HG02973 (cell line): ENCODE measurements around the gene DNAJB1.

Experiments used
- ATAC-seq: cut with Tn5 transposase; IDR thresholded peaks from one replicate; pipeline ENCODE4 v1.9.1; 2021; ENCODE audit warnings: moderate library complexity; ENCODE audit not compliant: unreplicated experiment

The DNAJB1 gene

GRCh38 chr19:14497228-14497921, 20.8 kb downstream of the DNAJB1 start:
- ATAC-seq: no peak

- no peak for ATAC-seq
Observed at GRCh38 chr19:14496834-14497227, 21.4 kb downstream of the DNAJB1 start.

- no peak for ATAC-seq
Observed at GRCh38 chr19:14496029-14496833, 22.0 kb downstream of the DNAJB1 start, which contains the start of gene GIPC1. GIPC1 (minus strand) TSS chr19:14496127; CDS start chr19:14482976, 13,151 bp downstream.

GRCh38 chr19:14495672-14496028, 22.5 kb downstream of the DNAJB1 start:
- no peak for ATAC-seq

- no peak for ATAC-seq
Observed at GRCh38 chr19:14494910-14495671, 23.1 kb downstream of the DNAJB1 start.

GRCh38 chr19:14494411-14494810, 23.8 kb downstream of the DNAJB1 start:
- ATAC-seq: no peak

- no peak for ATAC-seq
Observed at GRCh38 chr19:14492756-14493337, 25.4 kb downstream of the DNAJB1 start.

GRCh38 chr19:14487370-14488125, 30.6 kb downstream of the DNAJB1 start:
- ATAC-seq: no peak

- ATAC-seq: no peak
Observed at GRCh38 chr19:14482172-14482941, 35.8 kb downstream of the DNAJB1 start.

GRCh38 chr19:14480700-14481079, 37.5 kb downstream of the DNAJB1 start:
- no peak for ATAC-seq

- ATAC-seq: no peak
Observed at GRCh38 chr19:14479975-14480699, 38.1 kb downstream of the DNAJB1 start.

- ATAC-seq: no peak
Observed at GRCh38 chr19:14479309-14479974, 38.8 kb downstream of the DNAJB1 start.

GRCh38 chr19:14478113-14478545, 40.1 kb downstream of the DNAJB1 start:
- no peak for ATAC-seq

GRCh38 chr19:14477418-14478112, 40.6 kb downstream of the DNAJB1 start:
- ATAC-seq: no peak

- no peak for ATAC-seq
Observed at GRCh38 chr19:14476673-14477401, 41.4 kb downstream of the DNAJB1 start.

GRCh38 chr19:14476327-14476672, 41.9 kb downstream of the DNAJB1 start:
- no peak for ATAC-seq
